Measurements from ENCODE around the gene DMC1.
"Not testable (repeated sequence)": the region's sequence is repeated elsewhere in the genome, so short reads cannot be mapped to it uniquely, and the experiment has no call there.

The DMC1 gene

GRCh38 chr22:38497869-38498268 is 72.1 kb downstream of the DMC1 start:
- DNase-seq = no peak

DNA sequence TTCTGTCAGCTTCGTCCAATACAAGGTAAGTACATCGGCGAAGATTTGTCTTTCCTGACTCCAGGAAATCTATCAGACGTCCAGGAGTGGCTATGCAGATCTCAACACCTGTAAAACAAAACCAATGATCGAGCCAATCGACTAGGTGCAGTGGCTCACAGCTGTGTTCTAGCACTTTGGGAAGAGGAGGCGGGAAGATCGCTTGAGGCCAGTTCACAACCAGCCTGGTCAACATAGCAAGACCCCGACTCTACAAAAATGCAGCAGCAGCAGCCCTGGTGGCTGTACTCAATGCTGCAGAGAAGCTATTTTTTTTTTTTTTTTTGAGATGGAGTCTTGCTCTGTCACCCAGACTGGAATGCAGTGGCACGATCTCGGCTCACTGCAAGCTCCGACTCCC is 75.0 kb downstream of the DMC1 start:
- no peak for DNase-seq

DNA sequence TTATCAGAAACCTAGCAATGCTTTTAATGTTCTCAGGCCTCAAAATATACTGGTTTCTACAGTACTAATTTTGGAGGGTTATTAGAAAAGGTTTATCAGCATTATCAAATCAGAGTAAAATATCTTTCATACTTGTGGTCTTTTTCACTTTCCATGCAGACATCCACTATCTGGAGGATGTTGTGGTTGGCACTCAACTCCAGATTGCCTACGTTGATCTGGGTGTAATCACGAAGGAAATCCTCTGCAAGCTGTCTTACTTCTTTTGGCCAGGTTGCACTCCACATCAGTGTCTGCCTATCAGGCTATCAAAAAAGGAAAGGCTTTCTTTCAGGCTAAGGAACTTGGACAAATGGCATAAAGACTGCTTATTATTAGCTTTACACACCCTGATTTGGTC is 75.5 kb downstream of the DMC1 start:
- no peak for DNase-seq

DNA sequence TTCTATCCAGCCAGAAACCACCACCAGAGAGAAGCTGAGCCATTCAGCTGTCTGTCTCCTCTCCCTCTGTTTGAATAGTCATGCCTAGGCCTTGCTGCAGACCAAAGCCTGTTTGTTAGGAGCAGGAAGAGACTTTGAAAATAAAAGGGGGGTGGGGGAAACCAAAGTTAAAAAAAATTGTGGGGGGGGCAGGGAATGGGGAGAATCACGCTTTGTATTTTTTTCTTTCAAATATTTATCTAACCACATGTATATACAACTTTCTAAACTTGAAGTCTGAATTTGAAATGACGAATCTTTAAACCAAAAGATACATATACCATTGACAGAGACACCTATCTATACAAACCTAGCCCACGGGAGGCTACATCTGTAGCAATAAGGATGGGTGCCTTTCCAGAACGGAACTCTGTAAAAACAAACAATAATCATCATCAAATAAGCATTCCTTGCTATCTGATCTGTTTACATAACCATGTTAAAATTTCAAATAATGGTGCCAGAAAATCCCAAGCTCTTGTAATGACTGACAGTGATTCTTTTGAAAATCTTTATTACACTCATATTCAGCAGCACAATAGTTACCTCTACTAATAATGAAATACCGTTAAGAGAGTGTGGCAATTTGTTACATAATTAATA is 78.2 kb downstream of the DMC1 start:
- no peak for DNase-seq

DNA sequence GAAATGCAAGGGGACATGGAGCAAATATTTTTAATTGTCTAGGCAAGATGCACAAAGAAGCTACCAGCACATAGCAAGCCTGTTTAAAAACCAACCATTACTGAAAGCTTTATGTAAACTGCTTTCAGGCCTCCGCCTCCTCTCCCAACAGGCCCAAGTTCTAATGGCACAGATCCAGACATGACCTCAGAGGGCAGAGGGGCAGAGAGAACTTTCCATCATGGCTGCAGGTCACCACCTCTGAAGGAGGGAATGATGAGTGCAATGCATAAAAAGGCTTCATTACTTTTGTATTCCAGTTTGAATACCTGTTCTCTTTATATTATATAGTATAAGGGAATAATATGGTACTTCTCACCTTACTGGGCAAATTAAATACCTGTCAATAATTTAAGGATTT is 79.1 kb downstream of the DMC1 start:
- DNase-seq = peak; percentile 62

DNA sequence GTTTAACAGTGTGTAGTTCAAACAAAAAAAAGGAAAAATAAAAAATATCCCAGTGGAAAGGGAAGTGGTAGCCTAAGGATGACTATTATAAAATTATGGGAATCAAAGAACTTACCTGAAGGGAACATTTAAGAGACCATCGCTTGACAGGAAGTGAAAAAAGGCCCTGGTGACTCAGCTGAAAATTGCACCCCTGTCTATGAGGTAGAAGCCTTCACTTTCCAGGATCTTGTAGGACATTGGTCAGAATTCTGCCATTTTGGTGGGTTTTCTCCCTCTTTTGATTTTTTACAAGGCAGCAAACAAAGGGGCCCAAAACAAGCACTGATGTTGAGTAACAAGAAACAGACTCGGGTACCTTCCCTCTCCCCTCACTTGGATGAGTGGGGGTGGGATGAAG is 79.5 kb downstream of the DMC1 start:
- DNase-seq = no peak

DNA sequence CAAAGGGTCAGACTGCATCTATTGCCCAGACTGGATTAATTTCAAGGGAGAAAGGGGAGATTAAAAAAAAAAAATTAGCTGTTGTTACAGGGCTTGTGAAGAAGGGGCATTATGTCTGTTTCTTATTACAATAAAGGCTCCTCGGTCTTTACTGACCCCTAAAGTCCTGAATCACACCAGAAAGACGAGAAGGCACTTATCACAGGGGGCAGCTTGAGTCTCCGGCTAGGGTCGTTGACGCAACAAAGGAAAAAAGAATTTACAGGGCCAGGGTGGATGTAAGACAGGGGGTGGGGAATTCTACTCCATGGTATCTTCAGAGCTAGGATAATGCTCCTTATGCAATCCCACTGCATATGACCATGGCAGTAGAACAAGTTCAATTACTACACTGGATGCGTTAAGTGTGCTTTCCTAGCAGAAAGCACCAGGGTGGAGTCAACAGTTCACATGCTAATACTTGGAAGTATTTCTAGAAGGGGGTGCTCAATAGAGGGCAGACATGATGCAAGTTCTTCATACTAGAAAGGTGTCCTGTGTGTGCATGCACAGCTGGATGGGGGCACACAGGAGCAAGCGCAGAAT is 80.3 kb downstream of the DMC1 start:
- DNase-seq = no peak

- DNase-seq = no peak
Measured at GRCh38 chr22:38489142-38489541, 80.8 kb downstream of the DMC1 start.

GRCh38 chr22:38487946-38488345 is 82.0 kb downstream of the DMC1 start:
- no peak for DNase-seq

DNA sequence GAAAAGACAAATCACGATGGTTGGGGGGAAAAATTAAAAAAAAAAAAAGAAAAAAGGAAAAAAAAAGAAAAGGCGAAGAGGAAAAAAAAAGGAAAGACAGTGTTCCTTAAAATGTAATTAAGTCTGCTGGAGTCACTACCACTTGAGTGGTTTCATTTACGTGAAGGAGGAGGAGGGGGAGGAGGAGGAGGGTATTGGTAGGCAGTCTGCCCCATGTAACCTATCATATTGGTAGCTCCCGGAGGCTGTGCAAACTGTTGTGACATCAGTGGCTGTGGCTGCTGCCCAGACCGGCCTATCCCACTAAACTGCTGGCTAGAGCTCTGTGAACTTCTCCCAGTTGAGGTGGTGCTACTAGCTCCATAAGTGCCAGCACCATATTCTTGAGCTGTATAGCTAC is 84.2 kb downstream of the DMC1 start:
- no peak for DNase-seq

DNA sequence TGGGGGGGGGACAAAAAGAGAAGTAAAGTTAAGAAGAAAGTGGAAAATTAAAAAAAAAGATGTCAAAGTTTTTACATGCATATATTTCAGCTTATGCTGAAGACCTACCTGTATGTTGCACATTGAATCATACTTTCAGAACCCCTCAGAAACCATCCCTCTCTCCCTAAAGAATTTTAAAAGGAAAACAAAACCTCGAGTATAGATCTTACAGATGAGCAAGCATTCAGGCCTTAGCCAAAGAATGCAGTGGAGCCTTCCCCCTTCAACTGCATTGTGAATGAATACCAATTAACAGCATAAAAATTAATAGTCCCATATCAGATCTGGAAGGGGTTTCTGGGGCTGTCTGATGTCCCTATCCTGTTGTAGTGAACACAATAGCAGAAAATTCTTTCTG is 85.7 kb downstream of the DMC1 start:
- no peak for DNase-seq

DNA sequence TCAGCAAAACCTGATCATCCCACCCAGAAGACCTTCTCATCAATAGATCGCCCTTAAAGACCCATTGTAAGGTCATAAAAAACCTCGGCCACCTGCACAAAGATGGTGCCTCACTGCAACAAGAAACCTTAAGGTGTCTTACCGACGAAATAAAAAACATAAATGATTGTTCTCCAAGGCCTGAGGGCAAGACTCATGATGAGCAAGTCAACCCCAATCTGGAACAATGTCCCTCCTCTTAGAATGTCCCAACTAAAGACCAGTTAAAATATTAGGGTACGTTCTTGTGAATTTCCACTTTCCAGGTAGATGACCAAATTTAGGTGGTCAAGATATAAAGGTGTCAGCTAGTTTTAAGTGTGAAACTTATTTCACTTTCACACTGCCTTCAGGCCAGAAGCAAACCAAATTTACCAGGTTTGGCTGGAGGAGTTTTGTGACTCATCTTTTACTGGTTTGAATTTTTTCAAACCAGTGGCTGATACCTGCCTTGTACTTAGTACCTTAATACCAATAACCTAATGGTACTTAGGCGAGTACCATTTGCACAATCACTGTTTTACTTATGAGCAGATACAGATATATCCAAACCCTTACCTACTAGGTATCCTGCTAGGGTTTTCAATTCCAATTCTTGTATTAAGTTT is 87.2 kb downstream of the DMC1 start:
- no peak for DNase-seq

DNA sequence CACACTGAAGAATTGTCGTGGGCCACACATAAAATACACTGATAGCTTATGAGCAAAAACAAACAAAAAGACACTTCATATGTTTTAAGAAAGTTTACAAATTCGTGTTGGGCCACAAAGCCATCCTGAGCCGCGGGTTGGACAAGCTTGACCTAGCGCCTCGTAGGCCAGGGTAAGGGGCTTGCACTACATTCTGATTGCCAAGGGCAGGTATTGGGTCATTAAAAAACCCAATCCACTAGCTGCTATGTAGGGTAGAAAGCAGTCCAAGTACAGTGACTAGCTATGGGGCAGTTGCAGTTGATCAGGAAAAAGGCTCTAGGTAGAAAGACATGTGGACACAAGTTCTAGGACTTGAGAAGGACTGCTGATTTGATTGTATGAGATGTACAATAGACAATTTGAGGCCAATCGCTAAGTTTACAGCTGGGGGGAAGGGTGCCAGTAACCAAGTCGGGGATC is 88.1 kb downstream of the DMC1 start:
- no peak for DNase-seq

DNA sequence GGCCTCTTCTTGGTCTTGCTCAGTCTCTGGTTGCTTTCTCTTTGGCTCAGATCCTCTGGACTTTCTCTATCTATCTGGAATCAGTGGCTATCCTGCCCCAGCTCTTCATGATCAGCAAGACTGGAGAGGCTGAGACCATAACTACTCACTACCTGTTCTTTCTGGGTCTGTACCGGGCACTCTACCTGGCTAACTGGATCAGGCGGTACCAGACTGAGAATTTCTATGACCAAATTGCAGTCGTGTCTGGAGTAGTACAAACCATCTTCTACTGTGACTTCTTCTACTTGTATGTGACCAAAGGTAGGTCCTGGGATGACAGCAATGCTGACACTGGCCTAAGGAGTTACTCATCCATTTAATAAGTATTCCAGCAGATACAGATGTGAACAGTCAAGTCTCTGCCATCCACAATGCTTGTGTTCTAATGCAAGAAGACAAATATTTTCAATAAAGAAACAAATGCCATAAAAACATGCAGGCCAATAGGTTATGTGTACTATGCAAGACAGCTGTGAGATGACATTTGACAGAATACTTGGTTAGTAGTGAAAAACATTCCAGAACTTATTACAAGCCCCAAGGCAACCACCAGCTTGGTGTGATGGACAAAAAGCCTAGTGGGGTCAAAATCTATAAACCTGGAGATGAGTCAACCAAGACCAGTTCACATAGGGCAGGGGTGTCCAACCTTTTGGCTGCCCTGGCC is 88.7 kb downstream of the DMC1 start:
- DNase-seq = no peak

DNA sequence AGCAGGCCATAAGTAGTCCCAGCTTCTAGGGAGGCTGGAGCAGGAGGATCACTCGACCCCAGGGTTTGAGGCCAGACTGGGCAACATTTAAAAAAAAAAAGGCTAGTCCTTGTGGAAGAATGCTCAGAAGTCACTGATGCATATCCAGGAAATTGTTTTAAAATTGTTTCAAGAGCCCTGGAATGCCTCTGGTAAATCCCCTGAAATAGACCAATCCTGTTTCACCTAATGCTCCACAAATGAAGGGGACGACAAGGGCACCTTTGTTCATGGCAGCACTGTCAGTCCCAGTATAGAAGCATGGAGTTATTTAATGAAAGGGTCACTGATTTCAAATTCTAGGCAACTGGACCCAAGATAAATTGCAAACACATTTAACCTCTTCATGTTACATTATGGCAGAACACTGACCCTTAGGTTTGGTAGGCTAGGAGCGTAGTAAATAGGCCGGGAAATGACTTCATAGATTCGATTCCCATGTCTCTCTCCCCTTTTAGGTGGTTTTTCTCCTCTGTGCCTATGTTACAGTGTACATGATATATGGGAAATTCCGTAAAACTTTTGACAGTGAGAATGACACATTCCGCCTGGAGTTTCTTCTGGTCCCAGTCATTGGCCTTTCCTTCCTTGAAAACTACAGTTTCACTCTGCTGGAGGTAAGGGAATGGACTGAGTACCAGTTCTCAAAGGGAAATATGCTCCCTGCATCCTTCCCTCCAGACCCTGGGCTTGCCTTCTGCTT is 90.7 kb downstream of the DMC1 start:
- no peak for DNase-seq

- no peak for DNase-seq
Measured at GRCh38 chr22:38477585-38477984, 92.4 kb downstream of the DMC1 start.

GRCh38 chr22:38474003-38474607 is 95.9 kb downstream of the DMC1 start:
- peak; percentile 7 for DNase-seq

GRCh38 chr22:38471237-38471636 is 98.7 kb downstream of the DMC1 start:
- DNase-seq = peak; percentile 15

DNA sequence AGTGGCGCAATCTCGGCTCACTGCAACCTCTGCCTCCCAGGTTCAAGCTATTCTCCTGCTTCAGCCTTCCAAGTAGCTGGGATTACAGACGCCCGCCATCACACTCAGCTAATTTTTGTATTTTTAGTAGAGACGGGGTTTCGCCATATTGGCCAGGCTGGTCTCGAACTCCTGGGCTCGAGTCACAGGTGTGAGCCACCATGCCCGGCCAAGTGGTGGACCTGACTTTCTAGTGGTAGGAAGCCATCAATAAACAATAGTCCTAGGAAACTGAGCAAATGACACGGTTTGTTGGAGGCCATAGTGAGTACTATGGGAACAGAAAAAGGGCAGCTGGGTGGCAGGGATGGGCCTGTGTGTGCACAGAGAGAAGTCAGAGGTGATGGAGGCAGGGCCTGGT is 99.8 kb downstream of the DMC1 start:
- DNase-seq = not testable (repeated sequence)

- DNase-seq = no peak
Measured at GRCh38 chr22:38469306-38469781, 100.6 kb downstream of the DMC1 start.
